OCI-LY7 (cell line): ENCODE data around the gene PRKCA.

Experiments used
- EZH2phosphoT487 ChIP-seq: fragments of 200-600 bp; sonication (generic); IDR thresholded peaks from 2 replicates; pipeline ENCODE4 v1.6.1; 2018; ENCODE audit warnings: low read depth, borderline replicate concordance, mild to moderate bottlenecking, mixed run types, antibody characterized with exemption, low read length, moderate library complexity, mixed read lengths
- TF ChIP-seq, protein P1 (sequence below): fragments of 200-600 bp; sonication (generic); conservative IDR thresholded peaks from 2 replicates; pipeline ENCODE4 v1.5.1; 2014; ENCODE audit warnings: mild to moderate bottlenecking, antibody characterized with exemption, low read length, moderate library complexity, mixed read lengths

DNA sequence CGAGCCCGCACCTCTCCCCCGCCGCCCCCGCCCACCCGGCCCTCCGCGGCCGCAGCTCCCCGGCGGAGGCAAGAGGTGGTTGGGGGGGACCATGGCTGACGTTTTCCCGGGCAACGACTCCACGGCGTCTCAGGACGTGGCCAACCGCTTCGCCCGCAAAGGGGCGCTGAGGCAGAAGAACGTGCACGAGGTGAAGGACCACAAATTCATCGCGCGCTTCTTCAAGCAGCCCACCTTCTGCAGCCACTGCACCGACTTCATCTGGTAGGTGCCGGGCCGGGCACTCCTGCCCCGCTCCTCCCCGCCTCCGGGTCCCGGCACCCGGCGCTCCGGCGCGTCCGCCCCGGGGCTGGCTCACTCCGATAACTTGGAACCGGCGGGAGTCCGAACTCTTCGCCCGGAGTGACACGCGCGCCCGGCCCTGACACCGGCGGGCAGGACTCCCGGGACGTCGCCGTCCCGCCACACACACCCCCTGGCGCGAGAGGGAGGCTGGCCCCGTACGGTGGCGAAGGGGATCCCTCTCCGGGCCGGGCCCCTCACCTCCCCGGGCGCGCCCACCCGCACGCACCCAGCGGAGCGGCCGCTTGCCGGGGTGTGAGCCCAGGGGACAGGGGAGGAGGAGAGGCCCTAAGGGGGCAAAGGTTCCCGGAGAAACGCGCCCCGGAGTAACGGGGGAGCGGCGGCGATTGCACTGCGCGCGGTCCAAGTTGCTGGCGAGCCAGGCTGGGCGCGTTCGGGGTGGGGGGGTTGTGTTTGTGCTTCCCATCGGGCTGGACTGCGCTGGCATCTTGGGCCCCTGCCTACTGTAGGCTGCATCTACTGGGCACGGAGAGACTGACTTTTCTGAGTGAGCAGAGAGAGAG lies 581 bp downstream of the PRKCA start:
- TF ChIP-seq, protein P1, sequence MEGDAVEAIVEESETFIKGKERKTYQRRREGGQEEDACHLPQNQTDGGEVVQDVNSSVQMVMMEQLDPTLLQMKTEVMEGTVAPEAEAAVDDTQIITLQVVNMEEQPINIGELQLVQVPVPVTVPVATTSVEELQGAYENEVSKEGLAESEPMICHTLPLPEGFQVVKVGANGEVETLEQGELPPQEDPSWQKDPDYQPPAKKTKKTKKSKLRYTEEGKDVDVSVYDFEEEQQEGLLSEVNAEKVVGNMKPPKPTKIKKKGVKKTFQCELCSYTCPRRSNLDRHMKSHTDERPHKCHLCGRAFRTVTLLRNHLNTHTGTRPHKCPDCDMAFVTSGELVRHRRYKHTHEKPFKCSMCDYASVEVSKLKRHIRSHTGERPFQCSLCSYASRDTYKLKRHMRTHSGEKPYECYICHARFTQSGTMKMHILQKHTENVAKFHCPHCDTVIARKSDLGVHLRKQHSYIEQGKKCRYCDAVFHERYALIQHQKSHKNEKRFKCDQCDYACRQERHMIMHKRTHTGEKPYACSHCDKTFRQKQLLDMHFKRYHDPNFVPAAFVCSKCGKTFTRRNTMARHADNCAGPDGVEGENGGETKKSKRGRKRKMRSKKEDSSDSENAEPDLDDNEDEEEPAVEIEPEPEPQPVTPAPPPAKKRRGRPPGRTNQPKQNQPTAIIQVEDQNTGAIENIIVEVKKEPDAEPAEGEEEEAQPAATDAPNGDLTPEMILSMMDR, result 0 out of 2 replicates have a peak, but pooled peaks have one; percentile 13
- no peak for TF ChIP-seq EZH2phosphoT487
